ENCODE data around the gene MFSD6.

DNA sequence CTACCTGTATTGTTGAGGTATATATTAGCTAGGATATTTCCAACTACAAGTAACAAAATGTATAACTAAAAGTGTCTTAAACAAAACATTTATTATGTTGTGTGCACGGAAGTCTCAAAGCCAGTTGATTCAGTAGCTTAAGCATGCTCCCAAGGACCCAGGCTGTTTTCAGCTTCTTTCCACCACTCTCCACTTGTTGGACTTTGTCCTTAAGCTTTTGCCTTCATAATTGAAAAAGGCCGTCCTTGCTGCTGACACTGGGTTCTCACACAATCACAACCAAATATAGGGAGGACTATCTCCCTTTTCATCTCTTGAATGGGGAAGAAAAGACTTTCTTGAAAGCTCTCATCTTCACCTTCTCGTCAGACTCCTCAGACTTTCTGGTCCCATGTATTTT is 138.6 kb downstream of the MFSD6 start:
- TF ChIP-seq, protein P1, sequence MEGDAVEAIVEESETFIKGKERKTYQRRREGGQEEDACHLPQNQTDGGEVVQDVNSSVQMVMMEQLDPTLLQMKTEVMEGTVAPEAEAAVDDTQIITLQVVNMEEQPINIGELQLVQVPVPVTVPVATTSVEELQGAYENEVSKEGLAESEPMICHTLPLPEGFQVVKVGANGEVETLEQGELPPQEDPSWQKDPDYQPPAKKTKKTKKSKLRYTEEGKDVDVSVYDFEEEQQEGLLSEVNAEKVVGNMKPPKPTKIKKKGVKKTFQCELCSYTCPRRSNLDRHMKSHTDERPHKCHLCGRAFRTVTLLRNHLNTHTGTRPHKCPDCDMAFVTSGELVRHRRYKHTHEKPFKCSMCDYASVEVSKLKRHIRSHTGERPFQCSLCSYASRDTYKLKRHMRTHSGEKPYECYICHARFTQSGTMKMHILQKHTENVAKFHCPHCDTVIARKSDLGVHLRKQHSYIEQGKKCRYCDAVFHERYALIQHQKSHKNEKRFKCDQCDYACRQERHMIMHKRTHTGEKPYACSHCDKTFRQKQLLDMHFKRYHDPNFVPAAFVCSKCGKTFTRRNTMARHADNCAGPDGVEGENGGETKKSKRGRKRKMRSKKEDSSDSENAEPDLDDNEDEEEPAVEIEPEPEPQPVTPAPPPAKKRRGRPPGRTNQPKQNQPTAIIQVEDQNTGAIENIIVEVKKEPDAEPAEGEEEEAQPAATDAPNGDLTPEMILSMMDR (IDR thresholded peaks at IDR 0.05) = no peak
- TF ChIP-seq POLR2A (IDR thresholded peaks at IDR 0.05) = no peak

Measured in ovary (tissue), 3 donors.